NCI-H526 treated with DMSO at 0.1 percent for 48 hours (cell line): ENCODE measurements around the gene SEPTIN10.
"Not testable (repeated sequence)": the region's sequence is repeated elsewhere in the genome, so short reads cannot be mapped to it uniquely, and the experiment has no call there.

Experiments
- DNase-seq: peaks from one replicate; lab custom pipeline; 2025; lab: John Stamatoyannopoulos, UW

Gene SEPTIN10

DNA sequence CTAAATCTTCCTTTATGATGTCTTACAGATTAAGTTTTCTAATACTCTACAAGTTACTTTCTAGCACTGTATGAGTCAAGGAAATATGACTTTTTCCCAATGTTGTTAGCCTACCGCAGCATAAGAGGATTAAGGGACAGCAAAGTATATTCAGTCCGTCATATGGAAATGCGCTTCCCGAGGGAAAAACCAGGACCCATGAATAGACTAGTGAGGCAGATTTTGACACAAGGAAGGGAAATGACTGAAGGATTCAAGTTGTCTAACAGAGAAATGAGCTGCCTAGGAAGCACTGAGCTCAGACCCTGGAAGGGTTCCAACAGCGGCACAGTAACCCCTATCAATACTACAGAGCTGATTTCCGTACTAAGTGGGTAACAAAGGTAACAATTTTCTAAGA, 12.0 kb downstream of the SEPTIN10 start:
- DNase-seq, result no peak

DNA sequence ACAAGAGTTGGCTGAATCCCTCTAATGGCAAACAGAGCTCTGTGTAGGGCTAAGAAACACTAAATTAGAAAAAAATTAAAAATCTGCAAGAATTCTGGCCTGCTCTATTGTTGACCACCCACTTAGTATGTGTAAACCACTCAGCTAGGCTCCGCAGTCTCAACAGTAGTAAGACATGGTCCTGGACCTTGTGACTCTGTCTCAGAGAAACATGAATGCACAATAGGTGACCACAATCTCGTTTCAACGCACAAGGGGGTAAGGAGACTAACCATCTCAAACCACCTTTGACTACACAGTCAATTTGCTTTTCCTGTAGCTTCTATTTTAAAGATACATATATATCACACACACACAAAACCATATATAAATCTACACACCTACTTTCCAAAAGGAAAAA, 16.5 kb downstream of the SEPTIN10 start:
- DNase-seq, result no peak

GRCh38 chr2:109595644-109596043, 18.1 kb downstream of the SEPTIN10 start:
- DNase-seq, result no peak

- DNase-seq, result no peak
Measured at GRCh38 chr2:109594246-109594885, 19.4 kb downstream of the SEPTIN10 start.

GRCh38 chr2:109592905-109593304, 20.9 kb downstream of the SEPTIN10 start:
- no peak for DNase-seq

GRCh38 chr2:109591206-109591605, 22.6 kb downstream of the SEPTIN10 start:
- DNase-seq, result no peak

GRCh38 chr2:109586687-109587086, 27.1 kb downstream of the SEPTIN10 start:
- DNase-seq, result no peak

GRCh38 chr2:109582928-109583895, 30.6 kb downstream of the SEPTIN10 start:
- peak; percentile 60 for DNase-seq

- DNase-seq, result not testable (repeated sequence)
Measured at GRCh38 chr2:109577630-109578029, 36.1 kb downstream of the SEPTIN10 start.

GRCh38 chr2:109575373-109575772, 38.4 kb downstream of the SEPTIN10 start:
- no peak for DNase-seq

GRCh38 chr2:109563980-109564550, 49.7 kb downstream of the SEPTIN10 start:
- no peak for DNase-seq

- no peak for DNase-seq
Measured at GRCh38 chr2:109563288-109563687, 50.5 kb downstream of the SEPTIN10 start.

DNA sequence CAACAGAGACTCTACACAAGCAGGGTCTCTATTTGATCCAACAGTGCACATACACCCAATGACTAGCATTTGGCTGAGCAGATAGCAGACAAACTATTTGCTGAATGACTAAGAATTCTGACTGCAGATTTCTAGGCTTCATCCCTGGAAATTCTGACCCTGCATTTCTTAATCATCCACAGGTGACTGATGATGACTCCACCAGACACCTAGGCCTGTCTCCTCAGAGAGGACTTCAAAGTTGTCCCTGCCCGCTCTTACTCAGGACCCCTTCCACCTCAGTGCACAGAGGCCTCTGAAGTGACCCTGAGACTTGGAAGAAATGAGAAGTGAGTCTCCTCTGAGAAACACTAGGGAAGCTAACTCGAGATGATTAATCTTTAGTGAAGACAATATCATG, 51.3 kb downstream of the SEPTIN10 start:
- no peak for DNase-seq

- no peak for DNase-seq
Measured at GRCh38 chr2:109560265-109560664, 53.5 kb downstream of the SEPTIN10 start.

GRCh38 chr2:109558076-109558882, 55.5 kb downstream of the SEPTIN10 start:
- DNase-seq, result no peak

DNA sequence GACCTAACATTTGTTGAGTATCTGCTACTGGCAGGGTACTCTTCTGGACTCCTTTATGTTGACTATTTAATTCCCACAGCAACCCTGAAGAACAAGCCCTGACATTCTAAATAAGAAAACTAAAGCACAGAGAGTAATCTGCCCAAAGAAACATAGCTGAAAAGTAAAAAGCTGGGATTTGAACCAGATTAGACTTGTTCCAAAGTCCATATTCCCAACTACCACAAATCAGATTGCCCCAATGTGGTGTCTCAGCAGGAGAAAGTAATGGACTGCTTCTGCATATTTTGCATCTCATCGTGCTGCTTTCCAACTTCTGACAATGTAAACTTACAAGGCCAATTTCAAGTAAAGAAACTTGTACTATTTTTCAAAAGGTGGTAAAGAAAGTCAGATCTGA, 56.5 kb downstream of the SEPTIN10 start:
- DNase-seq, result no peak

DNA sequence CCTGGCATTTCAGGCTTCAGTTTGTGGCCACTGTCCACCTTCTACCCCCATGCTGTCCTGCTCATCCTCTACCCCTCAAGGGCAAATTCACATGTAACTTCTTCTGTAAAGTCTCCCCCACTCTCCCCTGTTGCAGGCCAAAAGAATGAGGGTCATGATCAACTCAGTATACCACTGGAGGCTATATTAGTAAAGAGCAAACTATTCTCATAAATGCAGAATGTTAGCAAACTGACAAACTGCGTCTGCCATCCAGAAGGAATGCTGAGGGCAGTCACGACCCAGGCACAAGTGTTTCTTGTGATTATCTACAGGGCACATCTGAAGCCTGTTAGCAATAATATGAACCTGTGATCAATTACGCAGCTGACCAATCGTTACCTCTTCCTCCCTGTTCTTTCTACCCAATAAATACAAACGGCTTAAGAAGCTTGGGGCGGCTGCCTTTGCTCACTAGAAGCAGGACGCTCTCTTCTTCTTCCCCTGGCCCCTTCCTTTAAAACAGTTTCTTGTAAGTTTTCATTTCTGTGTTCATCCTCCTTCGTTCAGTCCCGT, 58.3 kb downstream of the SEPTIN10 start:
- no peak for DNase-seq

GRCh38 chr2:109554758-109555157, 59.0 kb downstream of the SEPTIN10 start:
- DNase-seq, result no peak

DNA sequence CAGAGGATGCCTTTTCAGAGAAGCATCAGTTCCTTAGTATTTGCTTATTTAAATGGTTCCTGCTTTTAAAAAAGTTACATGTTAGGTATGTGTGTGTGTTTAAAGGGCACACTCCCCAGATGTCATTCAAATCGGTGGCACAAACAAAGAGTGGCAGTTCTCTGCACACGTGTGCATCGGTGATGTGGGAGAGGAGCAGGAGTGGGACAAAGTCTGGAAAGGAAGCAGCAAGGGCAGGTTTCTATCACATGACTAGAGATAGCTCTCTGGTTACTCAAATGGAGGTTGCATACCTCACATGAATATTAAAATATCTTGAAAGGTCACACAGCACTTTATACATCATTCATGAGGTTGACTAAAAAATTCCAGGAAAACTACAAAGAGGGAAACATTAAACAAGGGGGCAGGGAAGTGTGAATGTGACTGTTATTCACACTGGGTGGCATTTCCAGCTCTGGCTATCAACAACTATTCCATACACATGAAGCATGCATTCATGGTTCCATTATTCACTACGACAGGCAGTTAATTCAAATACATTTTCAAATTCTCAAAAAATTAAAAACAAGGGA, 64.7 kb downstream of the SEPTIN10 start:
- no peak for DNase-seq

GRCh38 chr2:109547280-109547679, 66.5 kb downstream of the SEPTIN10 start:
- no peak for DNase-seq
